HG03439 (cell line): Measurements from ENCODE around the gene RICTOR.

Experiments
- ATAC-seq: cut with Tn5 transposase; IDR thresholded peaks from one replicate; pipeline ENCODE4 v1.9.1; 2021; ENCODE audit warnings: mild to moderate bottlenecking, moderate library complexity; ENCODE audit not compliant: unreplicated experiment

The RICTOR gene

GRCh38 chr5:39074017-39074814 lies at the start of gene RICTOR:
Gene RICTOR (minus strand): TSS chr5:39074399. CDS start chr5:39074377, 22 bp downstream.
- peak; percentile 79 for ATAC-seq

- ATAC-seq, result no peak
Measured at GRCh38 chr5:39121922-39122321, 47.7 kb upstream of the RICTOR start.

GRCh38 chr5:39121315-39121714 lies 47.1 kb upstream of the RICTOR start:
- no peak for ATAC-seq

- no peak for ATAC-seq
Measured at GRCh38 chr5:39120052-39120420, 45.8 kb upstream of the RICTOR start.

- ATAC-seq, result no peak
Measured at GRCh38 chr5:39119404-39120051, 45.3 kb upstream of the RICTOR start.

- no peak for ATAC-seq
Measured at GRCh38 chr5:39118638-39119037, 44.4 kb upstream of the RICTOR start.

- no peak for ATAC-seq
Measured at GRCh38 chr5:39117401-39117800, 43.2 kb upstream of the RICTOR start.

GRCh38 chr5:39116344-39117170 lies 42.4 kb upstream of the RICTOR start:
- ATAC-seq, result no peak

GRCh38 chr5:39115644-39116343 lies 41.6 kb upstream of the RICTOR start:
- ATAC-seq, result no peak

- ATAC-seq, result no peak
Measured at GRCh38 chr5:39114155-39114554, 40.0 kb upstream of the RICTOR start.

- ATAC-seq, result no peak
Measured at GRCh38 chr5:39113354-39113953, 39.3 kb upstream of the RICTOR start.

- ATAC-seq, result no peak
Measured at GRCh38 chr5:39109606-39110005, 35.4 kb upstream of the RICTOR start.

GRCh38 chr5:39108987-39109386 lies 34.8 kb upstream of the RICTOR start:
- no peak for ATAC-seq

GRCh38 chr5:39107350-39107749 lies 33.2 kb upstream of the RICTOR start:
- no peak for ATAC-seq

- ATAC-seq, result no peak
Measured at GRCh38 chr5:39106322-39106721, 32.1 kb upstream of the RICTOR start.

- no peak for ATAC-seq
Measured at GRCh38 chr5:39104221-39104620, 30.0 kb upstream of the RICTOR start.

GRCh38 chr5:39102684-39103155 lies 28.5 kb upstream of the RICTOR start:
- ATAC-seq, result no peak

- ATAC-seq, result no peak
Measured at GRCh38 chr5:39100851-39101396, 26.7 kb upstream of the RICTOR start.

GRCh38 chr5:39100301-39100850 lies 26.2 kb upstream of the RICTOR start:
- no peak for ATAC-seq

- ATAC-seq, result no peak
Measured at GRCh38 chr5:39099831-39100230, 25.6 kb upstream of the RICTOR start.
